ENCODE results near the gene MAPK8IP2.
"Not testable (repeated sequence)": the region's sequence is repeated elsewhere in the genome, so short reads cannot be mapped to it uniquely, and the experiment has no call there.

Gene MAPK8IP2

GRCh38 chr22:50640857-50641647 is 40.5 kb downstream of the MAPK8IP2 start:
- TF ChIP-seq EZH2 (IDR thresholded peaks at IDR 0.05; ENCODE audit: borderline replicate concordance, low read length), result no peak
- no peak for TF ChIP-seq CTCF (IDR thresholded peaks at IDR 0.05; ENCODE audit: low read length)
- 0 out of 2 replicates have a peak, but pooled peaks cover 4% of the 10 kb centered on the region for H3K9me3 ChIP-seq (ENCODE audit: low read length)
- H4K20me1 ChIP-seq (ENCODE audit: insufficient read depth, low read length), result no peaks in the 10 kb centered on the region
- no peak overlapping the region for H3K4me2 ChIP-seq (ENCODE audit: low read length)
- H3F3A ChIP-seq (ENCODE audit: insufficient read depth, low read length), result no peaks in the 10 kb centered on the region
- no peaks in the 10 kb centered on the region for H3K9me2 ChIP-seq (ENCODE audit: low read depth, low read length)
- peaks cover 4% of the 10 kb centered on the region; the same call in 1 of the 2 replicates for H3K27me3 ChIP-seq (ENCODE audit: insufficient read depth, low read length)
- no peak overlapping the region for H3K27ac ChIP-seq (ENCODE audit: low read depth, low read length, poor library complexity, severe bottlenecking)
- no peak overlapping the region for H3K9ac ChIP-seq (ENCODE audit: low read length)
- no peaks in the 10 kb centered on the region for H3K79me2 ChIP-seq (ENCODE audit: insufficient read depth, low read length)
- H2AFZ ChIP-seq (ENCODE audit: low read length), result no peak overlapping the region
- H3K4me3 ChIP-seq (ENCODE audit: low read depth, low read length, poor library complexity, severe bottlenecking), result no peak overlapping the region
- H3K4me1 ChIP-seq (ENCODE audit: insufficient read depth, low read length, severe bottlenecking), result no peaks in the 10 kb centered on the region
- H3K36me3 ChIP-seq (ENCODE audit: insufficient read depth, low read length), result no peaks in the 10 kb centered on the region

GRCh38 chr22:50641696-50642607 is 41.4 kb downstream of the MAPK8IP2 start:
- no peak overlapping the region for H2AFZ ChIP-seq (ENCODE audit: low read length)
- H3K4me2 ChIP-seq (ENCODE audit: low read length), result no peak overlapping the region
- no peak overlapping the region for H3K9ac ChIP-seq (ENCODE audit: low read length)
- no peaks in the 10 kb centered on the region for H3K4me1 ChIP-seq (ENCODE audit: insufficient read depth, low read length, severe bottlenecking)
- H3K4me3 ChIP-seq (ENCODE audit: low read depth, low read length, poor library complexity, severe bottlenecking), result no peak overlapping the region
- H3K27ac ChIP-seq (ENCODE audit: low read depth, low read length, poor library complexity, severe bottlenecking), result no peak overlapping the region
- no peaks in the 10 kb centered on the region for H3K36me3 ChIP-seq (ENCODE audit: insufficient read depth, low read length)
- H3F3A ChIP-seq (ENCODE audit: insufficient read depth, low read length), result no peaks in the 10 kb centered on the region
- H3K9me3 ChIP-seq (ENCODE audit: low read length), result 0 out of 2 replicates have a peak, but pooled peaks cover 4% of the 10 kb centered on the region
- H3K79me2 ChIP-seq (ENCODE audit: insufficient read depth, low read length), result no peaks in the 10 kb centered on the region
- TF ChIP-seq CTCF (IDR thresholded peaks at IDR 0.05; ENCODE audit: low read length), result peak; percentile 27; the same call in 1 of the 2 replicates
- TF ChIP-seq EZH2 (IDR thresholded peaks at IDR 0.05; ENCODE audit: borderline replicate concordance, low read length), result no peak
- no peaks in the 10 kb centered on the region for H3K9me2 ChIP-seq (ENCODE audit: low read depth, low read length)
- H4K20me1 ChIP-seq (ENCODE audit: insufficient read depth, low read length), result no peaks in the 10 kb centered on the region
- H3K27me3 ChIP-seq (ENCODE audit: insufficient read depth, low read length), result peaks cover 4% of the 10 kb centered on the region; the same call in 1 of the 2 replicates

- H3F3A ChIP-seq (ENCODE audit: insufficient read depth, low read length); H3K27ac ChIP-seq (ENCODE audit: low read depth, low read length, poor library complexity, severe bottlenecking); H3K9ac ChIP-seq (ENCODE audit: low read length); H4K20me1 ChIP-seq (ENCODE audit: insufficient read depth, low read length); H3K27me3 ChIP-seq (ENCODE audit: insufficient read depth, low read length); H2AFZ ChIP-seq (ENCODE audit: low read length); H3K4me1 ChIP-seq (ENCODE audit: insufficient read depth, low read length, severe bottlenecking); H3K9me2 ChIP-seq (ENCODE audit: low read depth, low read length); H3K9me3 ChIP-seq (ENCODE audit: low read length); H3K4me2 ChIP-seq (ENCODE audit: low read length); H3K4me3 ChIP-seq (ENCODE audit: low read depth, low read length, poor library complexity, severe bottlenecking); H3K36me3 ChIP-seq (ENCODE audit: insufficient read depth, low read length); H3K79me2 ChIP-seq (ENCODE audit: insufficient read depth, low read length): not testable (repeated sequence)
Measured at GRCh38 chr22:50643021-50643820, 42.6 kb downstream of the MAPK8IP2 start.

- not testable (repeated sequence) for H3K4me2 ChIP-seq (ENCODE audit: low read length); H3K27me3 ChIP-seq (ENCODE audit: insufficient read depth, low read length); H4K20me1 ChIP-seq (ENCODE audit: insufficient read depth, low read length); H3K4me3 ChIP-seq (ENCODE audit: low read depth, low read length, poor library complexity, severe bottlenecking); H3K9ac ChIP-seq (ENCODE audit: low read length); H3K9me2 ChIP-seq (ENCODE audit: low read depth, low read length); H3K79me2 ChIP-seq (ENCODE audit: insufficient read depth, low read length); H3K4me1 ChIP-seq (ENCODE audit: insufficient read depth, low read length, severe bottlenecking); H2AFZ ChIP-seq (ENCODE audit: low read length); H3K36me3 ChIP-seq (ENCODE audit: insufficient read depth, low read length); H3F3A ChIP-seq (ENCODE audit: insufficient read depth, low read length); H3K9me3 ChIP-seq (ENCODE audit: low read length); H3K27ac ChIP-seq (ENCODE audit: low read depth, low read length, poor library complexity, severe bottlenecking)
Measured at GRCh38 chr22:50643821-50644101, 43.2 kb downstream of the MAPK8IP2 start.

Data from OCI-LY1 (cell line).